Endothelial cell of umbilical vein (primary cell): ENCODE data around the gene DUSP18. TPM values are rescaled to one million over a fixed set of nuclear protein-coding genes. Genes with fewer than 3 reads are reported as not detected.
A peak's percentile ranks its signal among the peaks of the same experiment; 100 is the strongest.

Experiments
- BruUV-seq: library from RNA; stranded (reverse); fragments of 400-500 nt; replicated peaks from 2 replicates; lab custom pipeline; 2021; lab: Mats Ljungman, UMichigan
- CTCF ChIA-PET: fragments of 300-600, 350-600 bp; sonication (Branson Sonifier 250); formaldehyde crosslinking; loops from one replicate; lab custom pipeline; 2021; ENCODE audit warnings: antibody characterized with exemption, inconsistent platforms; lab: Charles Lee
- POLR2A ChIA-PET: fragments of 300-600, 350-600 bp; sonication (Branson Sonifier 250); formaldehyde crosslinking; loops from one replicate; lab custom pipeline; 2021; ENCODE audit warnings: antibody characterized with exemption, inconsistent platforms; lab: Charles Lee
- DNase-seq: peaks from one replicate; pipeline ENCODE4 v3.0.0-alpha.2; 2011; ENCODE audit warnings: low read depth, low spot score
- FAIRE-seq: peaks from 2 replicates; lab custom pipeline; 2011; peaks lifted over from hg19 to GRCh38; lab: Jason Lieb, UNC
- H2AFZ ChIP-seq: 2 replicates; pipeline ENCODE4 v1.6.0; 2012; ENCODE audit warnings: low read depth, low read length, control low read depth, inconsistent platforms
- H3K27ac ChIP-seq: 2 replicates; pipeline ENCODE4 v1.5.1; 2011; ENCODE audit warnings: low read depth, mild to moderate bottlenecking, control low read depth, low read length, moderate library complexity; ENCODE audit not compliant: insufficient read depth
- H3K27me3 ChIP-seq, 2 experiments: 2 replicates each; pipeline versions ENCODE4 v1.6.0 to v1.6.1; 2011; ENCODE audit warnings: low read length in 2 of 2, mixed read lengths in 1 of 2; ENCODE audit not compliant: control insufficient read depth in 2 of 2, insufficient read depth in 2 of 2
- H3K36me3 ChIP-seq, 2 experiments: 2 replicates in 1 of 2; 3 replicates in 1 of 2; pipeline ENCODE4 v1.5.1; 2011; ENCODE audit warnings: low read length in 2 of 2, mild to moderate bottlenecking in 1 of 2, moderate library complexity in 1 of 2; ENCODE audit not compliant: control insufficient read depth in 2 of 2, insufficient read depth in 2 of 2; ENCODE audit errors: extremely low read depth in 1 of 2
- H3K4me1 ChIP-seq: 3 replicates; pipeline ENCODE4 v1.5.1; 2011; ENCODE audit warnings: mild to moderate bottlenecking, low read length; ENCODE audit not compliant: control insufficient read depth, insufficient read depth; ENCODE audit errors: extremely low read depth
- H3K4me2 ChIP-seq: 2 replicates; pipeline ENCODE4 v1.6.1; 2011; ENCODE audit warnings: low read length, control low read depth, mixed read lengths; ENCODE audit not compliant: insufficient read depth
- H3K4me3 ChIP-seq, 3 experiments: fragments of 200-600 bp in 1 of 3; sonication (generic), shearing (Covaris generic) in 1 of 3; replicated peaks in 1 of 3; 2 replicates each; pipeline ENCODE4 v1.5.1; 2011 to 2016; ENCODE audit warnings: control low read depth in 3 of 3, low read length in 3 of 3, mild to moderate bottlenecking in 2 of 3, inconsistent platforms in 1 of 3, low read depth in 1 of 3, moderate library complexity in 1 of 3; ENCODE audit not compliant: insufficient read depth in 1 of 3
- H3K79me2 ChIP-seq: 2 replicates; pipeline ENCODE4 v1.6.0; 2012; ENCODE audit warnings: low read length, inconsistent platforms; ENCODE audit not compliant: control insufficient read depth, insufficient read depth
- H3K9ac ChIP-seq: replicated peaks from 2 replicates; pipeline ENCODE3; 2011; ENCODE audit warnings: low read length, control low read depth; ENCODE audit not compliant: insufficient read depth; ENCODE audit errors: extremely low read depth
- H3K9me1 ChIP-seq: replicated peaks from 3 replicates; pipeline ENCODE4 v1.6.0; 2011; ENCODE audit warnings: mild to moderate bottlenecking, low read length; ENCODE audit not compliant: control insufficient read depth, insufficient read depth; ENCODE audit errors: extremely low read depth
- H3K9me3 ChIP-seq: replicated peaks from 2 replicates; pipeline ENCODE4 v1.5.1; 2012; ENCODE audit warnings: low read length, inconsistent platforms; ENCODE audit not compliant: control insufficient read depth, insufficient read depth
- H4K20me1 ChIP-seq: replicated peaks from 2 replicates; pipeline ENCODE3; 2011; ENCODE audit warnings: mild to moderate bottlenecking, low read length; ENCODE audit not compliant: control insufficient read depth, insufficient read depth; ENCODE audit errors: extremely low read depth
- FOS ChIP-seq: IDR thresholded peaks from 2 replicates; pipeline ENCODE4 v1.6.1; 2011; ENCODE audit warnings: mild to moderate bottlenecking, low read length, moderate library complexity, borderline replicate concordance; ENCODE audit not compliant: insufficient read depth
- GATA2 ChIP-seq: IDR thresholded peaks from 2 replicates; pipeline ENCODE4 v1.7.0; 2011; ENCODE audit warnings: low read depth, mild to moderate bottlenecking, moderate library complexity, mixed read lengths, low read length; ENCODE audit not compliant: insufficient read length, insufficient read depth
- JUN ChIP-seq: IDR thresholded peaks from 2 replicates; pipeline ENCODE4 v1.6.1; 2011; ENCODE audit warnings: borderline replicate concordance, low read depth; ENCODE audit not compliant: insufficient read length, insufficient read depth
- MYC ChIP-seq: IDR thresholded peaks from one replicate; pipeline ENCODE4 v1.6.1; 2011; ENCODE audit warnings: mild to moderate bottlenecking, low read depth, low read length
- POLR2A ChIP-seq: IDR thresholded peaks from 2 replicates; pipeline ENCODE4 v1.6.1; 2012; ENCODE audit warnings: low read depth, mild to moderate bottlenecking, control low read depth, low read length
- POLR2AphosphoS5 ChIP-seq: IDR thresholded peaks from 2 replicates; pipeline ENCODE4 v1.6.1; 2012; ENCODE audit warnings: low read depth, mild to moderate bottlenecking, control low read depth, low read length, moderate library complexity; ENCODE audit not compliant: insufficient read depth
- dilution Hi-C: fragments of 300-500 bp; cut with MboI; formaldehyde crosslinking; loops from one replicate; pipeline ENCODE4 v1.15.0; 2019; ENCODE audit warnings: low sequenced_read_pairs; ENCODE audit not compliant: extremely low pct_ligation_motif_present
- intact Hi-C: fragments of 100-400 bp; cut with micrococcal nuclease; formaldehyde crosslinking; loops from one replicate; pipeline ENCODE4 v1.10.0; 2022
- polyA plus RNA-seq, 4 experiments: library from polyadenylated mRNA; depleted of rRNA in 3 of 4; stranded (reverse) in 3 of 4; unstranded in 1 of 4; fragments of >200 nt; gene quantifications; 2 replicates each; pipeline versions ENCODE4 v1.2.1 to v1.2.3, GENCODE V29; 2011 to 2012; ENCODE audit warnings: missing spikeins in 1 of 4
- total RNA-seq: library from RNA; stranded (reverse); gene quantifications from 2 replicates; pipeline ENCODE4 v1.2.3, GENCODE V29; 2021
- TF ChIP-seq, protein P1 (sequence below), 2 donors: IDR thresholded peaks; 1 replicate in 1 of 2; 2 replicates in 1 of 2; pipeline ENCODE4 v1.5.1; 2011; ENCODE audit warnings: low read length in 2 of 2, mild to moderate bottlenecking in 2 of 2, moderate library complexity in 2 of 2, control low read depth in 1 of 2, inconsistent platforms in 1 of 2, low read depth in 1 of 2; ENCODE audit not compliant: insufficient read depth in 1 of 2; ENCODE audit errors: extremely low read depth in 1 of 2

DUSP18 gene
- total and polyA plus RNA-seq, 2 donors (not counting 3 experiments of a cell fraction or from before 2014, with no cell fraction given): 18.3 to 30.1 TPM

- ChIA-PET CTCF (interaction anchor here (1.1 to 3.4 kb wide), 2 partner anchors 59 to 61 kb away, joined by 8 to 41 read pairs; partner anchors contain the start of gene SLC35E4), POLR2A (interaction anchor here (0.7 kb wide), 1 partner anchor 13 kb away, joined by 3 read pairs; no protein-coding TSS in a partner anchor)
- H3K4me3 ChIP-seq: peak overlapping the region; percentile 25 to 66 (median 51)
- peak overlapping the region; percentile 32 for H3K4me2 ChIP-seq
- H3K4me1 ChIP-seq: peaks cover 9% of the 10 kb centered on the region
- no peaks in the 10 kb centered on the region for H3K9me3 ChIP-seq
- peak overlapping the region; percentile 5 for H3K27ac ChIP-seq
- DNase-seq: peak; percentile 57
- dilution Hi-C loops (loop anchor here (10.0 kb wide), 1 partner anchor 241 kb away; no protein-coding TSS in a partner anchor), intact Hi-C loops (loop anchor here (1.0 to 2.0 kb wide), 4 partner anchors 27 to 61 kb away; partner anchors contain the start of genes DUSP18 and SLC35E4)
- H3K9me1 ChIP-seq: no peaks in the 10 kb centered on the region
- TF ChIP-seq MYC (no peak), POLR2A (no peak), GATA2 (no peak), JUN (no peak), FOS (no peak), POLR2AphosphoS5 (peak; percentile 2)
- TF ChIP-seq, protein P1, sequence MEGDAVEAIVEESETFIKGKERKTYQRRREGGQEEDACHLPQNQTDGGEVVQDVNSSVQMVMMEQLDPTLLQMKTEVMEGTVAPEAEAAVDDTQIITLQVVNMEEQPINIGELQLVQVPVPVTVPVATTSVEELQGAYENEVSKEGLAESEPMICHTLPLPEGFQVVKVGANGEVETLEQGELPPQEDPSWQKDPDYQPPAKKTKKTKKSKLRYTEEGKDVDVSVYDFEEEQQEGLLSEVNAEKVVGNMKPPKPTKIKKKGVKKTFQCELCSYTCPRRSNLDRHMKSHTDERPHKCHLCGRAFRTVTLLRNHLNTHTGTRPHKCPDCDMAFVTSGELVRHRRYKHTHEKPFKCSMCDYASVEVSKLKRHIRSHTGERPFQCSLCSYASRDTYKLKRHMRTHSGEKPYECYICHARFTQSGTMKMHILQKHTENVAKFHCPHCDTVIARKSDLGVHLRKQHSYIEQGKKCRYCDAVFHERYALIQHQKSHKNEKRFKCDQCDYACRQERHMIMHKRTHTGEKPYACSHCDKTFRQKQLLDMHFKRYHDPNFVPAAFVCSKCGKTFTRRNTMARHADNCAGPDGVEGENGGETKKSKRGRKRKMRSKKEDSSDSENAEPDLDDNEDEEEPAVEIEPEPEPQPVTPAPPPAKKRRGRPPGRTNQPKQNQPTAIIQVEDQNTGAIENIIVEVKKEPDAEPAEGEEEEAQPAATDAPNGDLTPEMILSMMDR (IDR thresholded peaks at IDR 0.05; ENCODE audit: extremely low read depth in 1 of 2, insufficient read depth in 1 of 2, low read depth in 1 of 2, low read length in 2 of 2): peak in 1 of 2 donors; percentile 5
- no peak for FAIRE-seq
- H3K9ac ChIP-seq: peak overlapping the region; percentile 43
- BruUV-seq: no TSS peak
- H3K36me3 ChIP-seq: no peaks in the 10 kb centered on the region
- peak overlapping the region; percentile 80 for H2AFZ ChIP-seq
- H3K27me3 ChIP-seq: no peaks in the 10 kb centered on the region
- H3K79me2 ChIP-seq: no peaks in the 10 kb centered on the region
- no peaks in the 10 kb centered on the region for H4K20me1 ChIP-seq
These were observed 26.5 kb upstream of the DUSP18 start for GRCh38 chr22:30694171-30694639.
